PC-9 (cell line): ENCODE measurements around the gene SPRING1. TPM values are rescaled to one million over a fixed set of nuclear protein-coding genes. Genes with fewer than 3 reads are reported as not detected.
A peak's percentile ranks its signal among the peaks of the same experiment; 100 is the strongest.

Experiments used
- Bru-seq: library from RNA; stranded (reverse); fragments of 400-500 nt; gene quantifications from one replicate; lab custom pipeline; 2021; lab: Mats Ljungman, UMichigan
- BruChase-seq, 2 experiments: library from RNA; stranded (reverse); fragments of 400-500 nt; gene quantifications; one replicate each; lab custom pipeline; 2021; lab: Mats Ljungman, UMichigan
- BruUV-seq: library from RNA; stranded (reverse); fragments of 400-500 nt; replicated peaks from 2 replicates; lab custom pipeline; 2021; lab: Mats Ljungman, UMichigan
- CTCF ChIA-PET: fragments of 300-600 bp; sonication (Branson Sonifier 250); formaldehyde crosslinking; loops from one replicate; lab custom pipeline; 2022; ENCODE audit warnings: antibody characterized with exemption; lab: Charles Lee
- POLR2A ChIA-PET: fragments of 300-600 bp; sonication (Branson Sonifier 250); formaldehyde crosslinking; loops from one replicate; lab custom pipeline; 2022; ENCODE audit warnings: antibody characterized with exemption; ENCODE audit not compliant: unreplicated experiment; lab: Charles Lee
- DNase-seq, 2 experiments: peaks; one replicate each; pipeline versions ENCODE4 v3.0.0 to v3.0.0-alpha.2; 2015 to 2022; ENCODE audit warnings: mixed read lengths in 1 of 2
- H2AFZ ChIP-seq: fragments of 200-600 bp; sonication (generic); 2 replicates; pipeline ENCODE4 v1.8.1; 2017; ENCODE audit warnings: antibody characterized with exemption
- H3F3A ChIP-seq: fragments of 200-600 bp; sonication (generic); 2 replicates; pipeline ENCODE4 v1.8.1; 2017; ENCODE audit warnings: antibody characterized with exemption, mild to moderate bottlenecking, low read depth; ENCODE audit not compliant: insufficient read depth
- H3K27ac ChIP-seq: fragments of 200-600 bp; sonication (generic); 2 replicates; pipeline ENCODE4 v1.6.1; 2016; ENCODE audit warnings: mixed run types
- H3K27me3 ChIP-seq: fragments of 200-600 bp; sonication (generic); 2 replicates; pipeline ENCODE4 v1.6.1; 2016; ENCODE audit warnings: low read depth, mixed run types; ENCODE audit not compliant: insufficient read depth
- H3K36me3 ChIP-seq: fragments of 200-600 bp; sonication (generic); 2 replicates; pipeline ENCODE4 v1.6.1; 2016; ENCODE audit warnings: low read depth, mixed run types
- H3K4me1 ChIP-seq: fragments of 200-600 bp; sonication (generic); replicated peaks from 2 replicates; pipeline ENCODE4 v1.6.1; 2016; ENCODE audit warnings: mixed run types; ENCODE audit not compliant: insufficient read depth
- H3K4me2 ChIP-seq: fragments of 200-600 bp; sonication (generic); 2 replicates; pipeline ENCODE4 v1.6.1; 2017; ENCODE audit warnings: mixed run types
- H3K4me3 ChIP-seq: fragments of 200-600 bp; sonication (generic); 2 replicates; pipeline ENCODE4 v1.6.1; 2016; ENCODE audit warnings: mixed run types
- H3K79me2 ChIP-seq: fragments of 200-600 bp; sonication (generic); 2 replicates; pipeline ENCODE4 v1.6.1; 2017; ENCODE audit warnings: low read depth, mixed run types
- H3K9me2 ChIP-seq: fragments of 200-600 bp; sonication (generic); 2 replicates; pipeline ENCODE4 v1.8.1; 2017; ENCODE audit warnings: mild to moderate bottlenecking; ENCODE audit not compliant: insufficient read depth
- H3K9me3 ChIP-seq: fragments of 200-600 bp; sonication (generic); 2 replicates; pipeline ENCODE4 v1.8.1; 2016; ENCODE audit warnings: low read depth; ENCODE audit not compliant: insufficient read depth
- H4K20me1 ChIP-seq: fragments of 200-600 bp; sonication (generic); 2 replicates; pipeline ENCODE4 v1.8.1; 2017; ENCODE audit not compliant: insufficient read depth
- CTCF ChIP-seq: fragments of 200-600 bp; sonication (generic); conservative IDR thresholded peaks from 2 replicates; pipeline ENCODE4 v1.6.1; 2017; ENCODE audit warnings: mixed run types, antibody characterized with exemption, mild to moderate bottlenecking, moderate library complexity
- EZH2 ChIP-seq: fragments of 200-600 bp; sonication (generic); IDR thresholded peaks from 2 replicates; pipeline ENCODE4 v1.8.0; 2017; ENCODE audit warnings: antibody characterized with exemption, low read depth
- intact Hi-C: fragments of 100-400 bp; cut with micrococcal nuclease; formaldehyde crosslinking; loops from one replicate; pipeline ENCODE4 v1.10.0; 2022; ENCODE audit not compliant: unreplicated experiment
- long read RNA-seq: library from polyadenylated mRNA; stranded (forward); transcript quantifications from one replicate; pipeline ENCODE4 v2.0.0, GENCODE V29; 2022
- total RNA-seq: library from RNA; stranded (reverse); gene quantifications from 2 replicates; pipeline ENCODE4 v1.2.3, GENCODE V29; 2021

SPRING1 gene
- total RNA-seq (29.3 and 32.5 TPM in 2 replicates), Bru-seq, nascent RNA (percentile 68 among the genes with signal in this experiment), BruChase-seq, experiment 1, labeled RNA remaining after a 2-hour chase (percentile 74 among the genes with signal in this experiment), BruChase-seq, experiment 2, labeled RNA remaining after a 6-hour chase (percentile 88 among the genes with signal in this experiment)
- long read RNA-seq, full-length matches to known transcripts = 30 of 39 reads
- long read RNA-seq, partial matches to known transcripts = 0 of 39 reads
- long read RNA-seq, other reads (novel, unspliced or antisense) = 9 of 39 reads

GRCh38 chr12:116737774-116738657 is at the start of gene SPRING1, which contains the start of gene RNFT2:
SPRING1 (minus strand) TSS chr12:116738069; CDS start chr12:116737900, 169 bp downstream.
RNFT2 (plus strand) TSS chr12:116738315; CDS start chr12:116740498, 2,183 bp downstream.
- Histone ChIP-seq H3K4me1 (peaks cover 14% of the 10 kb centered on the region), H2AFZ (peak within 1 kb of the TSS; percentile 96), H3K4me2 (peak within 1 kb of the TSS; percentile 94), H3K9me2 (no peaks in the 10 kb centered on the region), H3F3A (peaks cover 6% of the 10 kb centered on the region; the same call in 1 of the 2 replicates), H3K79me2 (peaks cover 27% of the 10 kb centered on the region), H4K20me1 (no peaks in the 10 kb centered on the region), H3K4me3 (peak within 1 kb of the TSS; percentile 89), H3K36me3 (0 out of 2 replicates have a peak, but pooled peaks cover under 1% of the 10 kb centered on the region), H3K9me3 (no peaks in the 10 kb centered on the region), H3K27ac (no peak within 1 kb of the TSS), H3K27me3 (no peaks in the 10 kb centered on the region)
- TF ChIP-seq CTCF (peak; percentile 19; the same call in 1 of the 2 replicates), EZH2 (no peak)
- ChIA-PET CTCF (interaction anchor here (0.6 kb wide), 1 partner anchor 218 kb away, joined by 3 read pairs; no protein-coding TSS in a partner anchor), POLR2A (no interaction called here)
- intact Hi-C loops = loop anchor here (1.0 kb wide), 4 partner anchors 75 to 178 kb away; partner anchors contain the start of gene HRK
- BruUV-seq = TSS peak; percentile 81
- peak; percentile 96 to 99 for DNase-seq

GRCh38 chr12:116784238-116784612 is 46.4 kb upstream of the SPRING1 start:
- intact Hi-C loops = no loop called here
- Histone ChIP-seq H4K20me1 (no peaks in the 10 kb centered on the region), H2AFZ (no peak overlapping the region), H3K4me1 (no peaks in the 10 kb centered on the region), H3K79me2 (no peaks in the 10 kb centered on the region), H3F3A (no peaks in the 10 kb centered on the region), H3K9me3 (no peaks in the 10 kb centered on the region), H3K4me2 (no peak overlapping the region), H3K36me3 (no peaks in the 10 kb centered on the region), H3K9me2 (no peaks in the 10 kb centered on the region), H3K4me3 (no peak overlapping the region), H3K27ac (no peak overlapping the region), H3K27me3 (no peaks in the 10 kb centered on the region)
- BruUV-seq = no TSS peak
- CTCF ChIA-PET = no interaction called here
- DNase-seq = no peak
- POLR2A ChIA-PET = no interaction called here
- TF ChIP-seq EZH2 (no peak), CTCF (no peak)

- H2AFZ ChIP-seq = no peak overlapping the region
- H3F3A ChIP-seq = no peaks in the 10 kb centered on the region
- no peak overlapping the region for H3K4me2 ChIP-seq
- H3K27me3 ChIP-seq = no peaks in the 10 kb centered on the region
- no peaks in the 10 kb centered on the region for H3K79me2 ChIP-seq
- H3K36me3 ChIP-seq = no peaks in the 10 kb centered on the region
- no peaks in the 10 kb centered on the region for H3K4me1 ChIP-seq
- intact Hi-C loops = no loop called here
- H3K9me3 ChIP-seq = no peaks in the 10 kb centered on the region
- CTCF ChIA-PET = no interaction called here
- no peaks in the 10 kb centered on the region for H4K20me1 ChIP-seq
- TF ChIP-seq EZH2 = no peak
- no peak for TF ChIP-seq CTCF
- H3K27ac ChIP-seq = no peak overlapping the region
- no peak overlapping the region for H3K4me3 ChIP-seq
- H3K9me2 ChIP-seq = no peaks in the 10 kb centered on the region
- no TSS peak for BruUV-seq
- POLR2A ChIA-PET = no interaction called here
- DNase-seq = no peak
Observed at GRCh38 chr12:116783525-116784237, 45.8 kb upstream of the SPRING1 start.
